AG09319 (cell line): Measurements from ENCODE around the gene SCP2.

Source experiments
- DNase-seq: peaks from one replicate; pipeline ENCODE4 v3.0.0-alpha.2; 2010; ENCODE audit warnings: low read depth; ENCODE audit errors: extremely low read depth
- TF ChIP-seq, protein P1 (sequence below): IDR thresholded peaks from 2 replicates; pipeline ENCODE4 v1.5.1; 2011; ENCODE audit warnings: low read depth, mild to moderate bottlenecking, inconsistent platforms, low read length, moderate library complexity

SCP2 gene

DNA sequence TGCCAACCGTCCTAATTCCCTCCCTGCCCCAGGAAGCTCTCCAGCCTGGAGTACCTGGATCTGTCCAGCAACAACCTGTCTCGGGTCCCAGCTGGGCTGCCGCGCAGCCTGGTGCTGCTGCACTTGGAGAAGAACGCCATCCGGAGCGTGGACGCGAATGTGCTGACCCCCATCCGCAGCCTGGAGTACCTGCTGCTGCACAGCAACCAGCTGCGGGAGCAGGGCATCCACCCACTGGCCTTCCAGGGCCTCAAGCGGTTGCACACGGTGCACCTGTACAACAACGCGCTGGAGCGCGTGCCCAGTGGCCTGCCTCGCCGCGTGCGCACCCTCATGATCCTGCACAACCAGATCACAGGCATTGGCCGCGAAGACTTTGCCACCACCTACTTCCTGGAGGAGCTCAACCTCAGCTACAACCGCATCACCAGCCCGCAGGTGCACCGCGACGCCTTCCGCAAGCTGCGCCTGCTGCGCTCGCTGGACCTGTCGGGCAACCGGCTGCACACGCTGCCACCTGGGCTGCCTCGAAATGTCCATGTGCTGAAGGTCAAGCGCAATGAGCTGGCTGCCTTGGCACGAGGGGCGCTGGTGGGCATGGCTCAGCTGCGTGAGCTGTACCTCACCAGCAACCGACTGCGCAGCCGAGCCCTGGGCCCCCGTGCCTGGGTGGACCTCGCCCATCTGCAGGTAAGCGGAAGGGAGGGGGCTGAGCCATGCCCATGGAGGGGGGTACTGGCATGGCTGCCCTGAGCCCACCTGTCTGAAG lies 151.4 kb downstream of the SCP2 start:
- no peak for DNase-seq
- TF ChIP-seq, protein P1, sequence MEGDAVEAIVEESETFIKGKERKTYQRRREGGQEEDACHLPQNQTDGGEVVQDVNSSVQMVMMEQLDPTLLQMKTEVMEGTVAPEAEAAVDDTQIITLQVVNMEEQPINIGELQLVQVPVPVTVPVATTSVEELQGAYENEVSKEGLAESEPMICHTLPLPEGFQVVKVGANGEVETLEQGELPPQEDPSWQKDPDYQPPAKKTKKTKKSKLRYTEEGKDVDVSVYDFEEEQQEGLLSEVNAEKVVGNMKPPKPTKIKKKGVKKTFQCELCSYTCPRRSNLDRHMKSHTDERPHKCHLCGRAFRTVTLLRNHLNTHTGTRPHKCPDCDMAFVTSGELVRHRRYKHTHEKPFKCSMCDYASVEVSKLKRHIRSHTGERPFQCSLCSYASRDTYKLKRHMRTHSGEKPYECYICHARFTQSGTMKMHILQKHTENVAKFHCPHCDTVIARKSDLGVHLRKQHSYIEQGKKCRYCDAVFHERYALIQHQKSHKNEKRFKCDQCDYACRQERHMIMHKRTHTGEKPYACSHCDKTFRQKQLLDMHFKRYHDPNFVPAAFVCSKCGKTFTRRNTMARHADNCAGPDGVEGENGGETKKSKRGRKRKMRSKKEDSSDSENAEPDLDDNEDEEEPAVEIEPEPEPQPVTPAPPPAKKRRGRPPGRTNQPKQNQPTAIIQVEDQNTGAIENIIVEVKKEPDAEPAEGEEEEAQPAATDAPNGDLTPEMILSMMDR, result no peak

DNA sequence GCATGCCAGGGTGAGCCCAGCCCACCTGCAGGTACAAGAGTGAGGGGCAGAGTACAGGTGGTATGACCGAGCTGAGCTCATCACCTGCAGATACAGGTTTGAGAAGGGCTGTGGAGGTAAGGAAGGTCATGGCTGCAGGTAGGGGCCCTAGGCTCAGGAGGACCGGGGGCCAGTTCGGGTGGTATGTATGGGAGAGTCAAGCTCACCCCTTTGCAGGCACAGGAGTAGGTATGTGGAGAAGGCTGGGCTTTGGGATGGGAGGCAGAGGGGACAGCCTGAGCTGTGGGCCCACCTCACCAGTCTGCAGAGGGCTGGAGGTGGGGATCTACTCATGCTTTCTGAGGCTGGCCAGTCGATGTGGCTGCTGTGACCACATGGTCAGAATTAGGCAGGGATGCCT lies 152.2 kb downstream of the SCP2 start:
- TF ChIP-seq, protein P1, result no peak

DNA sequence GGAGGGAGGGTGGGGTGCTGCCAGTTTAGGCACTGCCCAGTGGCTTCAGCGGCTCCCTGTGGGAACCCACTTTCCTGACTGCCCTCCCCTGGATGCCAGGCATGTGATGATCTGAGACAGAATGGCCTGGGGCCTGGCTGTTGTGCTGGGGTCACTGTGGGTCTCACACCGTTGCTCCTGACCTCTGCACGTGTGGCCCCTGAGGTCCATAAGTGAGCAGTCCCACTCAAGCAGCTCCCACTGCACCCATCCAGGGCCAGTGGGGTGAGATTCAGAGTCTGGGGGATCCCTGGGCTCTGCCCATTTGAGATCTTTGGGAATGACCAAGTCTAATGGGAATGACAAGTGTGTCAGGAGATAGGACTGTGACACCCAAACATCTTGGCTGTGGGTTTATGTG lies 153.0 kb downstream of the SCP2 start:
- TF ChIP-seq, protein P1, result no peak
- DNase-seq, result no peak

More for the DNA sequence above, 152.2 kb downstream of the SCP2 start:
- DNase-seq, result no peak

DNA sequence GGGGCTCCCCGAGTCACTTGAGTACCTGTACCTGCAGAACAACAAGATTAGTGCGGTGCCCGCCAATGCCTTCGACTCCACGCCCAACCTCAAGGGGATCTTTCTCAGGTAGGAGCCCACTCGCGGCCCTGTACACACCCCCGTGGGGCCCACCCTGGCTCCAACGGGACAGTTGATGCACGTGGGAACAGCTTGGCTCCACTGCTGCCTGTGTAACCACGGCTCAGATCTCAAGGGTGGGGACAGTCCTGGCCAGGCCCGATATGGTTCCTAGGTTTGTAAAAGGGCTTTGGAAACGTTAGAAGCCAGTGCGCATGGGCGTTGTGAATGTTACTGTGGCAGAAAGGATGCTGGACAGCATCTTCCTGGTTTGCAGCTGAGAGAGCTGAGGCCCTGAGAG lies 153.7 kb downstream of the SCP2 start:
- no peak for DNase-seq
- TF ChIP-seq, protein P1, result no peak

DNA sequence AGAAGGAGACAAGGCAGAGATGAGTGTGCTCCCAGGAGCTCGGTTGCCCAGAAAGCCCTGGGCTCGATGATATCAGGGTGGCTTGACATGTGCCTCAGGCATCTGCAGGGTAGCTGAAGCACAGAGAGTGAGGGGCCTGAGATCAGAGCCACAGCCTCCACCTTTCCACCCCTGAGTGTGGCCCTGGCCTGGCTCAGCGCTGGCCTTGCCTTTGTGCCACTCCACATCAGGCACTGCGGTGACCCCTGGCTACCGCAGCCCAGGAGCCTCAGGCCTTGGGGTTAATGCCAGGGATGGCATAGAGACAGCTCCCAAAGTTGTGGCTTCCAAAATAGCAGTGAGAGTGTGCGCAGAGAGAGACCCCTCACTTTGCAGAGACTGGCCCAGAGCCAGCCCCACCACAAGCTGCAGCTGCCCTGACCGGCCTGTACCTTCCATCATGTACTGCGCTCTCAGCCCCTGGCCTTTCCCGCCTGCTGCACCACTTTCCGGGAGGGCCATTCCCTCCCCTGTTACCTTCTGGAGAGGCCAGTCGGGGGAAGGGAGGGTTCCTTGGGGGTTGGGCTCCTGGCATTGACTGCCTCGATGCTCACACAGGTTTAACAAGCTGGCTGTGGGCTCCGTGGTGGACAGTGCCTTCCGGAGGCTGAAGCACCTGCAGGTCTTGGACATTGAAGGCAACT lies 154.4 kb downstream of the SCP2 start:
- TF ChIP-seq, protein P1, result no peak
- no peak for DNase-seq

DNA sequence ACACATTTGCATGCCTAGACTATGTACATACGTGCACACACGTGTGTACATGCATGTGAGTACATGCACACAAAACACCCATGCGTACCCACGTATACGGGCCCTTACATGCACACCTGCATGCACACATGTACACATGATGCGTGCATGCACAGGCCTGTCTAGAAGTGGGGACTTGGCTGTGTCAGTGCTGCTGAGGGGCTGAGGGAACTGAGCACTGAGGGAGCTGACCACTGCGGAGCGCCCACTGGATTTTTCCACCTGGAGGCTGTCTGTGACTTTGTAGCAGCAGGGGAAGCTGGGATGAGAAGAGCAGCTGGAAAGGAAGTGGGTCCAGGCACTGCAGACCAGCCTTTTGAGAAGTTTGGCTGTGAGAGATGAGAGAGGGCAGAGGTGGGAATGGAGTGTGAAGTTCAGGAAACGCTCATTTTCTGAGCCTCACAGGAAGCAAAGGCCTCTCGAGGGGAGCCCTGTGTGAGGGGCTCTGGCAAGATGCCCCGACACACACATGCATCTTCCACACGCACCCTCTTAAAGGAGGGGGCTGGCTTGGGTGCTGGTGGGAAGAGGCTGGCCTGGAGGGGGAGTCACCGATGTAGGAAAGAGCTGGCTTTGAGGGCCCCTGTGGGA lies 155.9 kb downstream of the SCP2 start:
- TF ChIP-seq, protein P1, result no peak
- DNase-seq, result no peak
